ENCODE data around the gene MAD1L1. TPM values are rescaled to one million over a fixed set of nuclear protein-coding genes. Genes with fewer than 3 reads are reported as not detected.

Gene MAD1L1
- total and polyA plus RNA-seq, 8 donors = 12.8 to 469 (median 27.3) TPM

GRCh38 chr7:2044311-2044882 is 188.3 kb downstream of the MAD1L1 start:
- DNase-seq = no peak
- H3K9me3 ChIP-seq = no peaks in the 10 kb centered on the region
- peaks cover 0 to 24% (median 14%) of the 10 kb centered on the region in 4 donors for H3K36me3 ChIP-seq
- H3K27me3 ChIP-seq = no peaks in the 10 kb centered on the region
- TF ChIP-seq POLR2A (IDR thresholded peaks at IDR 0.05) (no peak), EP300 (IDR thresholded peaks at IDR 0.05) (no peak), POLR2AphosphoS5 (IDR thresholded peaks at IDR 0.05) (no peak), CTCF (IDR thresholded peaks at IDR 0.05) (no peak)
- WGBS, 5 donors = 96 to 97% (median 97%) methylated on average over 21 of the region's 21 CpGs
- no peak overlapping the region for H3K4me3 ChIP-seq
- no peaks in the 10 kb centered on the region for H3K4me1 ChIP-seq
- intact Hi-C loops (cut with DNase I; ENCODE audit: low total_unique reads) = no loop called here
- H3K27ac ChIP-seq = no peak overlapping the region

GRCh38 chr7:2043316-2044039 is 189.3 kb downstream of the MAD1L1 start:
- no peak overlapping the region for H3K4me3 ChIP-seq
- intact Hi-C loops (cut with DNase I; ENCODE audit: low total_unique reads) = no loop called here
- TF ChIP-seq POLR2AphosphoS5 (IDR thresholded peaks at IDR 0.05) = no peak
- no peak for TF ChIP-seq EP300 (IDR thresholded peaks at IDR 0.05)
- no peak for TF ChIP-seq CTCF (IDR thresholded peaks at IDR 0.05)
- no peak for TF ChIP-seq POLR2A (IDR thresholded peaks at IDR 0.05)
- DNase-seq = no peak
- no peaks in the 10 kb centered on the region for H3K27me3 ChIP-seq
- WGBS, 5 donors = 93 to 98% (median 96%) methylated on average over 29 to 32 of the region's 32 CpGs
- H3K27ac ChIP-seq = no peak overlapping the region
- H3K36me3 ChIP-seq = peaks cover 0 to 24% (median 14%) of the 10 kb centered on the region in 4 donors
- H3K4me1 ChIP-seq = peaks cover 0 to 5% (median 4%) of the 10 kb centered on the region in 4 donors
- H3K9me3 ChIP-seq = no peaks in the 10 kb centered on the region

- DNase-seq = no peak
- WGBS, 5 donors = 87 to 96% (median 94%) methylated on average over 15 of the region's 15 CpGs
- Histone ChIP-seq H3K9me3 (no peaks in the 10 kb centered on the region), H3K27me3 (no peaks in the 10 kb centered on the region), H3K4me1 (peaks cover 0 to 12% (median 8%) of the 10 kb centered on the region in 4 donors), H3K4me3 (no peak overlapping the region), H3K36me3 (peaks cover 0 to 24% (median 14%) of the 10 kb centered on the region in 4 donors), H3K27ac (no peak overlapping the region)
- TF ChIP-seq POLR2AphosphoS5 (IDR thresholded peaks at IDR 0.05) = no peak
- TF ChIP-seq CTCF (IDR thresholded peaks at IDR 0.05) = no peak
- TF ChIP-seq POLR2A (IDR thresholded peaks at IDR 0.05) = no peak
- TF ChIP-seq EP300 (IDR thresholded peaks at IDR 0.05) = no peak
- intact Hi-C loops (cut with DNase I; ENCODE audit: low total_unique reads) = no loop called here
Measured at GRCh38 chr7:2042650-2043049, 190.1 kb downstream of the MAD1L1 start.

- DNase-seq = no peak
- intact Hi-C loops (cut with DNase I; ENCODE audit: low total_unique reads) = no loop called here
- TF ChIP-seq EP300 (IDR thresholded peaks at IDR 0.05) = no peak
- no peak for TF ChIP-seq CTCF (IDR thresholded peaks at IDR 0.05)
- no peak for TF ChIP-seq POLR2AphosphoS5 (IDR thresholded peaks at IDR 0.05)
- no peak for TF ChIP-seq POLR2A (IDR thresholded peaks at IDR 0.05)
- no peak overlapping the region for H3K27ac ChIP-seq
- no peaks in the 10 kb centered on the region for H3K27me3 ChIP-seq
- H3K4me1 ChIP-seq = peaks cover 0 to 21% (median 16%) of the 10 kb centered on the region in 4 donors
- H3K9me3 ChIP-seq = no peaks in the 10 kb centered on the region
- WGBS, 5 donors = 90 to 97% (median 97%) methylated on average over 23 to 26 of the region's 26 CpGs
- peaks cover 0 to 24% (median 14%) of the 10 kb centered on the region in 4 donors for H3K36me3 ChIP-seq
- no peak overlapping the region for H3K4me3 ChIP-seq
Measured at GRCh38 chr7:2041496-2042367, 191.0 kb downstream of the MAD1L1 start.
